GM12872 (cell line): Measurements from ENCODE around the gene PHB1.

Experiments used
- TF ChIP-seq, protein P1 (sequence below): IDR thresholded peaks from 3 replicates; pipeline ENCODE4 v1.5.1; 2011; ENCODE audit warnings: low read depth, mild to moderate bottlenecking, low read length, moderate library complexity; ENCODE audit not compliant: insufficient read depth

Gene PHB1

DNA sequence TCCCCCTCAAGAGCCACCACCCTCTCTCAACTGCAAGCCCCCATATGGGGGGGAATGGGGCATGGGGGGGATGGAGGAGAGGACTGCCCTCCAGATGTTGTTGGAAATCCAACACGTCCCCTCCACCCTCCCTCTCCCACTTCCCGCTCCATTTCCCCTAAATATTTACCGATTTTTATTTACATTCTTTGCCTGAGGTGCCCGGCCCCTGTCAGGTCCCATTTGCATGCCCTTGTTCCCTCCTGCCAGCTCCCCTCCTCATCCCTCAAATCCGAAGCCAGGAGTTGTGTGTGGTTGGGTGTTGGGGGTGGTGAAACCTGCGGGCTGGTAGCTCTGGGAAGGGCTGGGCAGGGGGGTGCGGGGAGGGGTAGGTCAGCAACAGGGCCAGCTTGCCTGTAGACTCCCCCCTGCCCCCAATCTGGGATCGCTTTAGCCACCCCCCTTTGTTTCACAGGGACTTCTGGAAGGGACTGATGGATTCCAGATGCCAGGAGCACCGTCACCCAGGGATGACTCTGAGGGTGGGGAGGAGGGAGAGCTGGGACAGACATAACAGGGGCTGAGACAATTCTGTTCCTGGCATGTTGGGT lies 40.7 kb upstream of the PHB1 start:
- TF ChIP-seq, protein P1, sequence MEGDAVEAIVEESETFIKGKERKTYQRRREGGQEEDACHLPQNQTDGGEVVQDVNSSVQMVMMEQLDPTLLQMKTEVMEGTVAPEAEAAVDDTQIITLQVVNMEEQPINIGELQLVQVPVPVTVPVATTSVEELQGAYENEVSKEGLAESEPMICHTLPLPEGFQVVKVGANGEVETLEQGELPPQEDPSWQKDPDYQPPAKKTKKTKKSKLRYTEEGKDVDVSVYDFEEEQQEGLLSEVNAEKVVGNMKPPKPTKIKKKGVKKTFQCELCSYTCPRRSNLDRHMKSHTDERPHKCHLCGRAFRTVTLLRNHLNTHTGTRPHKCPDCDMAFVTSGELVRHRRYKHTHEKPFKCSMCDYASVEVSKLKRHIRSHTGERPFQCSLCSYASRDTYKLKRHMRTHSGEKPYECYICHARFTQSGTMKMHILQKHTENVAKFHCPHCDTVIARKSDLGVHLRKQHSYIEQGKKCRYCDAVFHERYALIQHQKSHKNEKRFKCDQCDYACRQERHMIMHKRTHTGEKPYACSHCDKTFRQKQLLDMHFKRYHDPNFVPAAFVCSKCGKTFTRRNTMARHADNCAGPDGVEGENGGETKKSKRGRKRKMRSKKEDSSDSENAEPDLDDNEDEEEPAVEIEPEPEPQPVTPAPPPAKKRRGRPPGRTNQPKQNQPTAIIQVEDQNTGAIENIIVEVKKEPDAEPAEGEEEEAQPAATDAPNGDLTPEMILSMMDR, result no peak

DNA sequence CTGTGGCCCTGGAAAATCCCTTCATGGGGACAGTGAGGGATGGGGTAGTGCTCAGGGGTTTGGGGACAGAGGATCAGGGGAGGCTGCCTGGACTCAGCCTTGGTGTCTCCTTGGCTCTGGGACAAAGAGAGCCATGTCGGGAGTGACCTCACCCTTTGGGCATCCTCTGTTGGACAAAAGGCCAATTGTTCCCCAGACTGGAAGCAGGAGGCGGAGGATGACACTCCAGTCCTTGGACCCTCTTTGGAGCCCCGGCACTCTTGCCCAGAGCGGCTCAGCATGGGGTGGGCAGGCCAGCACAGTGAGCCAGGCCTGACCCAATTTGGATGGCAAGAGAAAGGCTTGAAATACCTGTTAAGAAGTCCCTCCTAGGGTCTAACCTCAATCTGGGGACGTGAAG lies 39.4 kb upstream of the PHB1 start:
- TF ChIP-seq, protein P1, result no peak

GRCh38 chr17:49452661-49453060 lies 38.0 kb upstream of the PHB1 start:
- TF ChIP-seq, protein P1, result no peak

- TF ChIP-seq, protein P1, result no peak
Observed at GRCh38 chr17:49452201-49452600, 37.5 kb upstream of the PHB1 start.

GRCh38 chr17:49450735-49451134 lies 36.1 kb upstream of the PHB1 start:
- TF ChIP-seq, protein P1, result no peak

GRCh38 chr17:49450181-49450580 lies 35.5 kb upstream of the PHB1 start:
- TF ChIP-seq, protein P1, result no peak

GRCh38 chr17:49447628-49448302 lies 33.1 kb upstream of the PHB1 start:
- TF ChIP-seq, protein P1, result no peak
